ENCODE results near the gene NHEJ1.

DNA sequence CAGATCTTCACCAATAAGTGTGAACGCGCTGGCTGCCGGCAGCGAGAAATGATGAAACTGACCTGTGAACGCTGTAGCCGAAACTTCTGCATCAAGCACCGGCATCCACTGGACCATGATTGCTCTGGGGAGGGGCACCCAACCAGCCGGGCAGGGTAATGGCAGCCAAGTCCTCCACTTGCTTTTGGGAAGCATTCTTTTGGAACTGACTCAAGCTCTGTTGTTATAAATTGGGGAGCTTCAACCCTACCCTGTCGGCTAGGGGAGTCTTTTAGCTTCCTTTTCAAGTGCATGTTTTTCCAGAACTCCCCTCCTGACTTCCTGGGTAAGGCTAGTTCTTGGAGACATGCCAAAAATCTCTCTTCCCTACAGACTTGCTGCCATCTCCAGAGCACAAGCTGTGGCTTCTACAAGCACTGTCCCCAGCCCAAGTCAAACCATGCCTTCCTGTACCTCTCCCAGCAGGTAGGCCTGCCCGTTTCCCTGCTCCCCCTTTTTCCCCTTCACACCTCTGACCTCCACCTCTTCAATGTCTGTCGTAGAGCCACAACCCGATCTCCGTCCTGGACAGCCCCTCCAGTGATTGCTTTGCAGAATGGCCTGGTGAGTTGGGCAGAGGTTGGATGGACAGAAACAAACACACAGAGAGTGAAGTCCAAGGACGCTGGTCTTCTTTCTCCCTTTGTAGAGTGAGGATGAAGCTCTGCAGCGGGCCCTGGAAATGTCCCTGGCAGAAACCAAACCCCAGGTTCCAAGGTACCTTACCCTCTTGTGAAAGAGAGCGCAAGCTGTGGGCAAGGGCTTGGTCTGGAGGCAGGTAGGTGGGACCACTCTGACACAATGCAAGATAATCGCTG, 47.5 kb upstream of the NHEJ1 start:
- TF ChIP-seq, protein P1, sequence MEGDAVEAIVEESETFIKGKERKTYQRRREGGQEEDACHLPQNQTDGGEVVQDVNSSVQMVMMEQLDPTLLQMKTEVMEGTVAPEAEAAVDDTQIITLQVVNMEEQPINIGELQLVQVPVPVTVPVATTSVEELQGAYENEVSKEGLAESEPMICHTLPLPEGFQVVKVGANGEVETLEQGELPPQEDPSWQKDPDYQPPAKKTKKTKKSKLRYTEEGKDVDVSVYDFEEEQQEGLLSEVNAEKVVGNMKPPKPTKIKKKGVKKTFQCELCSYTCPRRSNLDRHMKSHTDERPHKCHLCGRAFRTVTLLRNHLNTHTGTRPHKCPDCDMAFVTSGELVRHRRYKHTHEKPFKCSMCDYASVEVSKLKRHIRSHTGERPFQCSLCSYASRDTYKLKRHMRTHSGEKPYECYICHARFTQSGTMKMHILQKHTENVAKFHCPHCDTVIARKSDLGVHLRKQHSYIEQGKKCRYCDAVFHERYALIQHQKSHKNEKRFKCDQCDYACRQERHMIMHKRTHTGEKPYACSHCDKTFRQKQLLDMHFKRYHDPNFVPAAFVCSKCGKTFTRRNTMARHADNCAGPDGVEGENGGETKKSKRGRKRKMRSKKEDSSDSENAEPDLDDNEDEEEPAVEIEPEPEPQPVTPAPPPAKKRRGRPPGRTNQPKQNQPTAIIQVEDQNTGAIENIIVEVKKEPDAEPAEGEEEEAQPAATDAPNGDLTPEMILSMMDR (conservative IDR thresholded peaks at IDR 0.05) = no peak
- no peak for TF ChIP-seq ZFX (IDR thresholded peaks at IDR 0.05)

All from C4-2B (cell line).